WTC11 (cell line): ENCODE data around the gene TUBA4B. TPM values are rescaled to one million over a fixed set of nuclear protein-coding genes. Genes with fewer than 3 reads are reported as not detected.

Experiments used
- ATAC-seq: fragments of 200-7000 bp; cut with Tn5 transposase; 2 replicates; pipeline ENCODE4 v1.10.0; 2021; ENCODE audit warnings: mild to moderate bottlenecking, moderate library complexity
- CTCF ChIA-PET: fragments of 300-600 bp; sonication (Branson Sonifier 250); formaldehyde crosslinking; loops from one replicate; lab custom pipeline; 2021; ENCODE audit warnings: antibody characterized with exemption; lab: Charles Lee
- POLR2A ChIA-PET: fragments of 350-600 bp; sonication (Branson Sonifier 250); formaldehyde crosslinking; loops from one replicate; lab custom pipeline; 2021; ENCODE audit warnings: antibody characterized with exemption; lab: Charles Lee
- DNase-seq: peaks from one replicate; pipeline ENCODE4 v3.0.0; 2021; ENCODE audit warnings: low spot score
- H3K27ac Mint-ChIP-seq: 2 replicates; pipeline ENCODE4 v1.8.0; 2021; ENCODE audit warnings: mixed read lengths
- H3K27me3 Mint-ChIP-seq: 2 replicates; pipeline ENCODE4 v1.8.0; 2021; ENCODE audit warnings: low read depth, mild to moderate bottlenecking, moderate library complexity, mixed read lengths
- H3K36me3 Mint-ChIP-seq: 2 replicates; pipeline ENCODE4 v1.8.0; 2021; ENCODE audit warnings: mixed read lengths
- H3K4me1 Mint-ChIP-seq: 2 replicates; pipeline ENCODE4 v1.8.0; 2022; ENCODE audit warnings: mixed read lengths
- H3K4me3 Mint-ChIP-seq: 2 replicates; pipeline ENCODE4 v1.8.0; 2021; ENCODE audit warnings: mild to moderate bottlenecking, moderate library complexity, mixed read lengths
- H3K9me3 Mint-ChIP-seq: 2 replicates; pipeline ENCODE4 v1.8.0; 2021; ENCODE audit warnings: mixed read lengths
- AR ChIP-seq: fragments of 250-450 bp; sonication (Bioruptor Pico); IDR thresholded peaks from 2 replicates; pipeline ENCODE4 v1.9.0; 2021; ENCODE audit warnings: mild to moderate bottlenecking
- FOXP1 ChIP-seq: sonication (generic); formaldehyde crosslinking; IDR thresholded peaks from 2 replicates; pipeline ENCODE4 v1.8.0; 2022; ENCODE audit warnings: missing genetic modification reagents, mild to moderate bottlenecking, moderate library complexity, borderline replicate concordance
- GABPB1 ChIP-seq: sonication (generic); formaldehyde crosslinking; IDR thresholded peaks from 2 replicates; pipeline ENCODE4 v1.8.1; 2023; ENCODE audit warnings: mild to moderate bottlenecking, missing genetic modification reagents
- HMGA2 ChIP-seq: fragments of 250-450 bp; sonication (Bioruptor Pico); IDR thresholded peaks from 2 replicates; pipeline ENCODE4 v1.4.0; 2021; ENCODE audit warnings: mild to moderate bottlenecking, moderate library complexity
- NR2C2 ChIP-seq: sonication (generic); formaldehyde crosslinking; IDR thresholded peaks from 2 replicates; pipeline ENCODE4 v1.8.0; 2022; ENCODE audit warnings: mild to moderate bottlenecking, missing genetic modification reagents
- OVOL2 ChIP-seq: fragments of 250-450 bp; sonication (Bioruptor Pico); IDR thresholded peaks from 2 replicates; pipeline ENCODE4 v1.9.0; 2021; ENCODE audit warnings: mild to moderate bottlenecking, borderline replicate concordance
- PREB ChIP-seq: sonication (generic); formaldehyde crosslinking; IDR thresholded peaks from 2 replicates; pipeline ENCODE4 v1.8.1; 2022; ENCODE audit warnings: mild to moderate bottlenecking, missing genetic modification reagents, moderate library complexity, borderline replicate concordance
- PRRX2 ChIP-seq: fragments of 250-450 bp; sonication (Bioruptor Pico); IDR thresholded peaks from 2 replicates; pipeline ENCODE4 v1.8.0; 2021; ENCODE audit warnings: mild to moderate bottlenecking
- TEAD1 ChIP-seq: sonication (generic); formaldehyde crosslinking; IDR thresholded peaks from 2 replicates; pipeline ENCODE4 v1.8.0; 2022; ENCODE audit warnings: mild to moderate bottlenecking, missing genetic modification reagents
- ZBTB43 ChIP-seq: sonication (generic); formaldehyde crosslinking; IDR thresholded peaks from 2 replicates; pipeline ENCODE4 v1.8.1; 2023; ENCODE audit warnings: mild to moderate bottlenecking, missing genetic modification reagents
- ZNF219 ChIP-seq: sonication (generic); formaldehyde crosslinking; IDR thresholded peaks from 2 replicates; pipeline ENCODE4 v1.8.0; 2023; ENCODE audit warnings: missing genetic modification reagents, mild to moderate bottlenecking, borderline replicate concordance
- total RNA-seq: library from RNA; stranded (reverse); gene quantifications from 3 replicates; pipeline ENCODE4 v1.2.3, GENCODE V29; 2021
- TF ChIP-seq, protein P1 (sequence below): sonication (generic); formaldehyde crosslinking; IDR thresholded peaks from 2 replicates; pipeline ENCODE4 v1.8.0; 2022; ENCODE audit warnings: mild to moderate bottlenecking, missing genetic modification reagents
- TF ChIP-seq, protein P2 (sequence below): sonication (generic); formaldehyde crosslinking; IDR thresholded peaks from 2 replicates; pipeline ENCODE4 v1.8.0; 2023; ENCODE audit warnings: missing genetic modification reagents, mild to moderate bottlenecking, borderline replicate concordance

The TUBA4B gene
- total RNA-seq, 1 experiment from 2014 or later, result 0.20 TPM

GRCh38 chr2:219221957-219222518 lies 31.0 kb upstream of the TUBA4B start:
- Mint-ChIP-seq H3K4me3 (no peak overlapping the region), H3K36me3 (peaks cover 48% of the 10 kb centered on the region), H3K4me1 (peaks cover 15% of the 10 kb centered on the region), H3K27me3 (no peaks in the 10 kb centered on the region), H3K9me3 (no peaks in the 10 kb centered on the region), H3K27ac (no peak overlapping the region)
- ChIA-PET CTCF (no interaction called here), POLR2A (interaction anchor here (1.3 kb wide), 1 partner anchor 46 kb away, joined by 3 read pairs; the partner anchor contains the start of gene CNPPD1)
- TF ChIP-seq ZNF219 (CRISPR knock-in tag), result no peak
- TF ChIP-seq TEAD1 (CRISPR knock-in tag), result no peak
- TF ChIP-seq OVOL2 (CRISPR knock-in tag), result no peak
- TF ChIP-seq, protein P1, sequence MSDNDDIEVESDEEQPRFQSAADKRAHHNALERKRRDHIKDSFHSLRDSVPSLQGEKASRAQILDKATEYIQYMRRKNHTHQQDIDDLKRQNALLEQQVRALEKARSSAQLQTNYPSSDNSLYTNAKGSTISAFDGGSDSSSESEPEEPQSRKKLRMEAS (CRISPR knock-in tag), result no peak
- no peak for TF ChIP-seq NR2C2 (CRISPR knock-in tag)
- ATAC-seq, result no peak
- no peak for DNase-seq

DNA sequence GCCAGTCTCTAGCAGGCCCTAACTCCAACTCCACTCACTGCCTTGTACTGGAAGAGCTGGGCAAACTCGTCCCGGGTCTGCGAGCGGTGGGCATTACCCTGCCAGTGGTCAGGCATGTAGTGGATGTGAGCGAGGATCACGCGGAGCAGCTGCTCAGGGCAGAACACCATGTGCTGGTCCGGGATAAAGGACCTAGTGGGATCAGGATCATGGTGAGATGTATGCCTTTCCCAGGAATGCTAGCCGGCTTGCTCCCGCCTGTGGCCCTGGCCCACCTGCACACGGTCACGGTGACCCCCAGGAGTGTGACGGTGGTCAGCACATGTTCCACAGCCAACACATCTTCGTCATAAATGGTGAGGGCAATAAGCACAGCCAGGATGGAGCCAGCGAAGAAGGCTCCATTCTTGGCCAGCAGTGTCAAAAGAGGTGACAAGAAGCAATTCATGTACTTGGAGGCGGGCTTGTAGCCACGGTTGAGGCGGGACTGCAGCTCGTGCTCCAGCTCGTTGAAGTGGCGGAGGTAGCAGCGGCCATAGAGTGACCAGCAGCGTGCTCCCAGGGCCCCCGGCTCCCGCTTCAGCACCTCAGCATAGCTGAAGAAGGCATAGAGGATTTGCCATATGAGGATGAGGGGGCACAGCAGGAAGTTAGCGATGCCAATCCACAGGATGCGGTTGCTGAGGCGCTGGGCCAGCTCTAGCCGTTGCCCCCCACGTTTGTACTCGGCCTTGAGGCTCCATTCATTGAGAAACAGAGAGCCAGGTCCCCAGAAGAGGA lies 29.0 kb upstream of the TUBA4B start:
- ATAC-seq, result no peak
- CTCF ChIA-PET, result no interaction called here

More for the DNA sequence above, 29.0 kb upstream of the TUBA4B start:
- Mint-ChIP-seq H3K27ac (no peak overlapping the region), H3K36me3 (peaks cover 48% of the 10 kb centered on the region), H3K27me3 (no peaks in the 10 kb centered on the region), H3K4me3 (no peak overlapping the region), H3K9me3 (no peaks in the 10 kb centered on the region), H3K4me1 (peaks cover 15% of the 10 kb centered on the region)
- POLR2A ChIA-PET, result no interaction called here
- TF ChIP-seq ZBTB43 (CRISPR knock-in tag) (no peak), FOXP1 (CRISPR knock-in tag) (no peak), PRRX2 (no peak), PREB (CRISPR knock-in tag) (no peak), HMGA2 (CRISPR knock-in tag) (no peak), AR (CRISPR knock-in tag) (no peak), GABPB1 (no peak)
- TF ChIP-seq, protein P2, sequence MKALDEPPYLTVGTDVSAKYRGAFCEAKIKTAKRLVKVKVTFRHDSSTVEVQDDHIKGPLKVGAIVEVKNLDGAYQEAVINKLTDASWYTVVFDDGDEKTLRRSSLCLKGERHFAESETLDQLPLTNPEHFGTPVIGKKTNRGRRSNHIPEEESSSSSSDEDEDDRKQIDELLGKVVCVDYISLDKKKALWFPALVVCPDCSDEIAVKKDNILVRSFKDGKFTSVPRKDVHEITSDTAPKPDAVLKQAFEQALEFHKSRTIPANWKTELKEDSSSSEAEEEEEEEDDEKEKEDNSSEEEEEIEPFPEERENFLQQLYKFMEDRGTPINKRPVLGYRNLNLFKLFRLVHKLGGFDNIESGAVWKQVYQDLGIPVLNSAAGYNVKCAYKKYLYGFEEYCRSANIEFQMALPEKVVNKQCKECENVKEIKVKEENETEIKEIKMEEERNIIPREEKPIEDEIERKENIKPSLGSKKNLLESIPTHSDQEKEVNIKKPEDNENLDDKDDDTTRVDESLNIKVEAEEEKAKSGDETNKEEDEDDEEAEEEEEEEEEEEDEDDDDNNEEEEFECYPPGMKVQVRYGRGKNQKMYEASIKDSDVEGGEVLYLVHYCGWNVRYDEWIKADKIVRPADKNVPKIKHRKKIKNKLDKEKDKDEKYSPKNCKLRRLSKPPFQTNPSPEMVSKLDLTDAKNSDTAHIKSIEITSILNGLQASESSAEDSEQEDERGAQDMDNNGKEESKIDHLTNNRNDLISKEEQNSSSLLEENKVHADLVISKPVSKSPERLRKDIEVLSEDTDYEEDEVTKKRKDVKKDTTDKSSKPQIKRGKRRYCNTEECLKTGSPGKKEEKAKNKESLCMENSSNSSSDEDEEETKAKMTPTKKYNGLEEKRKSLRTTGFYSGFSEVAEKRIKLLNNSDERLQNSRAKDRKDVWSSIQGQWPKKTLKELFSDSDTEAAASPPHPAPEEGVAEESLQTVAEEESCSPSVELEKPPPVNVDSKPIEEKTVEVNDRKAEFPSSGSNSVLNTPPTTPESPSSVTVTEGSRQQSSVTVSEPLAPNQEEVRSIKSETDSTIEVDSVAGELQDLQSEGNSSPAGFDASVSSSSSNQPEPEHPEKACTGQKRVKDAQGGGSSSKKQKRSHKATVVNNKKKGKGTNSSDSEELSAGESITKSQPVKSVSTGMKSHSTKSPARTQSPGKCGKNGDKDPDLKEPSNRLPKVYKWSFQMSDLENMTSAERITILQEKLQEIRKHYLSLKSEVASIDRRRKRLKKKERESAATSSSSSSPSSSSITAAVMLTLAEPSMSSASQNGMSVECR, result no peak
- DNase-seq, result no peak
